22Rv1 (cell line): ENCODE results near the gene CISD3.

Experiments used
- CTCF ChIP-seq: fragments of 450-650 bp; IDR thresholded peaks from 2 replicates; pipeline ENCODE4 v1.5.1; 2017; ENCODE audit warnings: mild to moderate bottlenecking
- ZFX ChIP-seq: fragments of 450-650 bp; IDR thresholded peaks from 2 replicates; pipeline ENCODE4 v1.6.1; 2017; ENCODE audit warnings: antibody characterized with exemption, borderline replicate concordance

GRCh38 chr17:38751144-38751807 lies 21.1 kb downstream of the CISD3 start:
- TF ChIP-seq CTCF: no peak
- TF ChIP-seq ZFX: no peak
